SK-N-MC (cell line): Measurements from ENCODE around the gene CD69.

Experiments used
- EZH2 ChIP-seq: fragments of 200-600 bp; sonication (generic); IDR thresholded peaks from one replicate; pipeline ENCODE4 v1.6.1; 2017; ENCODE audit warnings: antibody characterized with exemption
- FOXP2 ChIP-seq: optimal IDR thresholded peaks from 2 replicates; pipeline ENCODE3; 2011; ENCODE audit warnings: mild to moderate bottlenecking, moderate library complexity; ENCODE audit not compliant: insufficient read depth; ENCODE audit errors: extremely low read length, control extremely low read depth
- POLR2AphosphoS5 ChIP-seq: IDR thresholded peaks from 2 replicates; pipeline ENCODE4 v1.6.1; 2012; ENCODE audit warnings: mild to moderate bottlenecking, low read depth, low read length, borderline replicate concordance

DNA sequence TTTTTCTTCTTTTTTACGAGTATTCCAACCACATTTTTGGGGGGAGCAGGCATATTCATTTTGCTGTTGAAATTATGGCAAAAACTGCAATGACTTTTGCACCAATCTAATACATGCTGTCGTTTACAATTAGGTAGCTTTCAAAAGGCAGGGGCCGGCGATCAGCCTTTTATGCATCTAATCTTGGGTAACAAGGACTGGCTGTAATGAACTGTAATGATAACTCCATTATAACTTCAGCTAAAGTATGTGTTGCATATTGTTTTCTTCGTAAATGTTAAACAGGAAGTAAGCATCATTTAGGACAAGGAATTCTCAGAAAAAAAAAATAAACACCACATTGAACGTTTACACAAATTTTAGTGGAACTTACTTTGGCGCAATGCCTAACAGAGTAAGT is 36.3 kb upstream of the CD69 start:
- TF ChIP-seq POLR2AphosphoS5, result no peak
- TF ChIP-seq EZH2, result no peak
- no peak for TF ChIP-seq FOXP2
